MCF 10A (cell line): ENCODE data around the gene SLC2A10. TPM values are rescaled to one million over a fixed set of nuclear protein-coding genes. Genes with fewer than 3 reads are reported as not detected.

Source experiments
- BruUV-seq: library from RNA; stranded (reverse); fragments of 400-500 nt; replicated peaks from 2 replicates; lab custom pipeline; 2021; lab: Mats Ljungman, UMichigan
- CTCF ChIA-PET: fragments of 300-600 bp; sonication (Branson Sonifier 250); formaldehyde crosslinking; extraction: SDS; loops from one replicate; lab custom pipeline; 2021; ENCODE audit warnings: antibody characterized with exemption, inconsistent platforms; lab: Yijun Ruan, JAX
- POLR2A ChIA-PET: fragments of 300-600, 350-650 bp; sonication (Branson Sonifier 250); formaldehyde crosslinking; extraction: SDS; loops from one replicate; lab custom pipeline; 2020; ENCODE audit warnings: antibody characterized with exemption, inconsistent platforms; lab: Yijun Ruan, JAX
- DNase-seq: peaks from one replicate; pipeline ENCODE4 v3.0.0-alpha.2; 2018; ENCODE audit not compliant: unreplicated experiment
- H3K27ac Mint-ChIP-seq: one replicate; pipeline ENCODE4 v1.8.0; 2022; ENCODE audit warnings: mild to moderate bottlenecking, low read depth, mixed read lengths; ENCODE audit not compliant: unreplicated experiment
- H3K27me3 Mint-ChIP-seq: one replicate; pipeline ENCODE4 v1.8.0; 2022; ENCODE audit warnings: mixed read lengths; ENCODE audit not compliant: insufficient read depth, unreplicated experiment
- H3K36me3 Mint-ChIP-seq: one replicate; pipeline ENCODE4 v1.8.0; 2022; ENCODE audit warnings: mild to moderate bottlenecking, moderate library complexity, mixed read lengths; ENCODE audit not compliant: insufficient read depth, unreplicated experiment
- H3K4me1 Mint-ChIP-seq: one replicate; pipeline ENCODE4 v1.8.0; 2022; ENCODE audit warnings: mixed read lengths; ENCODE audit not compliant: insufficient read depth, unreplicated experiment
- H3K4me3 Mint-ChIP-seq: one replicate; pipeline ENCODE4 v1.8.0; 2022; ENCODE audit warnings: mild to moderate bottlenecking, moderate library complexity, mixed read lengths; ENCODE audit not compliant: unreplicated experiment
- H3K9me3 Mint-ChIP-seq: one replicate; pipeline ENCODE4 v1.8.0; 2022; ENCODE audit warnings: mixed read lengths; ENCODE audit not compliant: unreplicated experiment
- intact Hi-C: fragments of 100-400 bp; cut with micrococcal nuclease; formaldehyde crosslinking; loops from 2 replicates; pipeline ENCODE4 v1.14.1; 2022
- total RNA-seq: library from RNA; stranded (reverse); gene quantifications from 2 replicates; pipeline ENCODE4 v1.2.3, GENCODE V29; 2022
- TF ChIP-seq, protein P1 (sequence below): fragments of 200-600 bp; IDR thresholded peaks from one replicate; pipeline ENCODE4 v1.8.0; 2022; ENCODE audit warnings: antibody characterized with exemption, mild to moderate bottlenecking; ENCODE audit not compliant: unreplicated experiment

Gene SLC2A10
- total RNA-seq, 1 experiment from 2014 or later: not detected

DNA sequence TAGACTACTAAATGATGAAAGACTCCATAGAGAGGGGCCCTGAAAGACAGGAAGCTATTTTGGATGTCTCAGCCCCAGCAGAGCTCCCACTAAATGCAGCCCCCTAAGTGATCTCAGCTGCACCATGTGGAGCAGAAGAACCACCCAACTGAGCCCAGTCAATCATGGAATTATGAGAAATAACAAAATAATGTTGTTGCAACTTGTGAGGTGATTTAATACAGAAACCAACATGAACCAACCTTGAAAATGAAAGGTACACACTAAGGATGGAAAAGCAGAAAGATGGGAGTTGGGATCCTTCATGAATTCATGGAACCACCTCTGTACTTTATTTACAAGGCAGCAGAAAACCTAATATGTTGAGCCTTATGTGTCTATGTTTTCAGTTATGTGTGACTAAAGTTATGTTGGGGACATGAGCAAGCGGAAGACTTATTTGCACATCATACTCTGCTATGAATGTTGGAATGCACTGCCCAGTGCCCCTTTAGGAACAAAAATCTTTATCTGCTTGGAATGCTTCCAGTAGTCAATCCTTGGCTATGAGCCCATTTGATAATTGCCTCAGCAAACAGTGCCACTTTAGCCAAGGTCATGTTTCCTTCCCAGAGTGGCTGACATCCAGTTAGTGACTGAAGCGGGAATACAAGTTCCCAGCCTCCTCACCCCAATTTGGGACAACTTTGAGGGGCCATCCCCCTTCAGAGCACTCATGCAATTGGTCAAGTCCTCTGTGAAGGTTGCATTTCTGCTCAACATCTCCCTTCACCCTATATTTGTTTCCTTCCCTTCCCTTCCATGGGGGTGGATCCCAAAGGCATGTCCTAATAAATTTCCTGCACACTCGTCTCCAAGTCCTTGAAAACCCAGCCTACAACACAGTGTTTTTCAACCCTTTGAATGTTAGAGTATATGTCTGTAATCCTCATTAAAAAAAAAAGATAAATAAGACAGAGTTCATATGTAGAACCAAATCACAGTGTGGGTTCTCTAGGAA lies 38.6 kb upstream of the SLC2A10 start:
- TF ChIP-seq, protein P1, sequence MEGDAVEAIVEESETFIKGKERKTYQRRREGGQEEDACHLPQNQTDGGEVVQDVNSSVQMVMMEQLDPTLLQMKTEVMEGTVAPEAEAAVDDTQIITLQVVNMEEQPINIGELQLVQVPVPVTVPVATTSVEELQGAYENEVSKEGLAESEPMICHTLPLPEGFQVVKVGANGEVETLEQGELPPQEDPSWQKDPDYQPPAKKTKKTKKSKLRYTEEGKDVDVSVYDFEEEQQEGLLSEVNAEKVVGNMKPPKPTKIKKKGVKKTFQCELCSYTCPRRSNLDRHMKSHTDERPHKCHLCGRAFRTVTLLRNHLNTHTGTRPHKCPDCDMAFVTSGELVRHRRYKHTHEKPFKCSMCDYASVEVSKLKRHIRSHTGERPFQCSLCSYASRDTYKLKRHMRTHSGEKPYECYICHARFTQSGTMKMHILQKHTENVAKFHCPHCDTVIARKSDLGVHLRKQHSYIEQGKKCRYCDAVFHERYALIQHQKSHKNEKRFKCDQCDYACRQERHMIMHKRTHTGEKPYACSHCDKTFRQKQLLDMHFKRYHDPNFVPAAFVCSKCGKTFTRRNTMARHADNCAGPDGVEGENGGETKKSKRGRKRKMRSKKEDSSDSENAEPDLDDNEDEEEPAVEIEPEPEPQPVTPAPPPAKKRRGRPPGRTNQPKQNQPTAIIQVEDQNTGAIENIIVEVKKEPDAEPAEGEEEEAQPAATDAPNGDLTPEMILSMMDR: no peak
- POLR2A ChIA-PET: no interaction called here
- DNase-seq: no peak
- Mint-ChIP-seq H3K9me3 (no peaks in the 10 kb centered on the region), H3K4me1 (no peaks in the 10 kb centered on the region), H3K27me3 (no peaks in the 10 kb centered on the region), H3K36me3 (no peaks in the 10 kb centered on the region), H3K27ac (no peak overlapping the region), H3K4me3 (no peak overlapping the region)
- intact Hi-C loops: no loop called here
- CTCF ChIA-PET: interaction anchor here (0.7 to 3.1 kb wide), 5 partner anchors 10 to 378 kb away, joined by 3 to 23 read pairs (median 4); no protein-coding TSS in a partner anchor
- no TSS peak for BruUV-seq

DNA sequence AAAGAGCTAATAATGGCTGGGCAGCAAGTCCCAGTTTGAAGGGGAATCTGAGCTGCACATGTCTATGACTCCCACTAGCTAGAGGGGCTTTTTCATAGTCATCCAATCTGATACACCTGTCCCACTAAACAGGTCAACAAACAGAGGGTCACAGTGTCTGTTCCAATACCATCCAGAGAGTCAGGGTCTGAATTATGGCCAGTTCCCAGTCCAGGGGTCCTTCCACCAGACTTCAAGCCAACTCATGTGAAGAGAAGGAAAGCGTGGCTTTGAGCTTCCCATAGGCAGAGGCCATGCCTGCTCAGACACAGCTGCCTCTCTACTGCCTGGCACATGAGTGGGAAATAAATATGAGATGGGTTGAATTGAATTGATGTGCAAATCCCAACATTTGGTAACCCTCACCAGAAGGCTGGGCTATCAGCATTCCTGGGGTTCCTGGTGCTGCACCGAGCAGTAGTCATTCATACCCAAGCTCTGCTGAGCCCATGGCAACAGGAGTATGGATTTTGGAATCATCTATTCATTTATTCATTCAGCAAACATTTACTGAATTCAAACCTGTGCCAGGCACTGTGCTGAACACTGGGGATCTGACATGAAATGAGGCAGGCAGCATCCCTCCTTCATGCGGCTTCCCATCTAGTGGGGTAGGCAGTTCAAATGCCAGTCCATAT lies 37.4 kb upstream of the SLC2A10 start:
- no peaks in the 10 kb centered on the region for H3K36me3 Mint-ChIP-seq
- ChIA-PET CTCF (interaction anchor here (0.7 to 2.0 kb wide), 4 partner anchors 9 to 117 kb away, joined by 3 to 10 read pairs (median 4); no protein-coding TSS in a partner anchor), POLR2A (interaction anchor here (0.6 to 0.9 kb wide), 2 partner anchors 14 to 71 kb away, joined by 3 read pairs; no protein-coding TSS in a partner anchor)
- TF ChIP-seq, protein P1: no peak
- DNase-seq: no peak
- no peak overlapping the region for H3K4me3 Mint-ChIP-seq
- intact Hi-C loops: no loop called here
- H3K27ac Mint-ChIP-seq: no peak overlapping the region
- BruUV-seq: no TSS peak
- no peaks in the 10 kb centered on the region for H3K4me1 Mint-ChIP-seq
- no peaks in the 10 kb centered on the region for H3K9me3 Mint-ChIP-seq
- H3K27me3 Mint-ChIP-seq: no peaks in the 10 kb centered on the region

DNA sequence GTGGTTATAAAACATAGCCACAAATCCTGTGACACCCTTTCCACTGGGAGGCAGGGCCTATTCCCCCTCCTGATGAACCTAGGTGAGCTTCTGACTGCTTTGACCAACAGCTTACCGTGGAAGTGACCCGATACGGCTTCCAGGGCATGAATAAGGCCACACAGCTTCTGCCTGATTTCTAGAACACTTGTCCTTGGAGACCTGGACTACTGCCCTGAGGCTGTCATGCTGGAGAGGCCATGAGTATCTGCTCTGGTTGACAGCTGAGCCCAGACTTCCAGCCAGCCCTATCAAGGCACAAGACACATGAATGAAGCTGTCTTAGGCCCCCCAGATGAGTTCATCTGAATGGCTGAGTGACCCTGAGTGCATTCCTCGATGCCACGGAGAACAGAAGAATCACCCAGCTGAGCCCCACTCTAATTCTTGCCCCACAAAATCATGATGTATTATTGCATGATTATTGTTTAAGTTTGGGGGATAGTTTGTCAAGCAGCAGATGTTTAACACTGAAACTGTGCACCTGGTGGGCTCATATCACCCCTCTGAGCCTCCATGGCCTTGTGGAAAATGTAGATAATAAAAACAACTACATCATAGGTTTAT lies 36.8 kb upstream of the SLC2A10 start:
- Mint-ChIP-seq H3K4me1 (no peaks in the 10 kb centered on the region), H3K27ac (no peak overlapping the region), H3K27me3 (no peaks in the 10 kb centered on the region), H3K36me3 (no peaks in the 10 kb centered on the region), H3K4me3 (no peak overlapping the region), H3K9me3 (no peaks in the 10 kb centered on the region)
- intact Hi-C loops: no loop called here
- ChIA-PET POLR2A (interaction anchor here (0.6 to 0.9 kb wide), 2 partner anchors 14 to 72 kb away, joined by 3 read pairs; no protein-coding TSS in a partner anchor), CTCF (interaction anchor here (0.6 to 2.0 kb wide), 3 partner anchors 8 to 327 kb away, joined by 3 to 10 read pairs (median 3); no protein-coding TSS in a partner anchor)
- TF ChIP-seq, protein P1: no peak
- no peak for DNase-seq
- no TSS peak for BruUV-seq
